Fibroblast of lung (primary cell): ENCODE results near the gene MCF2L2. TPM values are rescaled to one million over a fixed set of nuclear protein-coding genes. Genes with fewer than 3 reads are reported as not detected.

ENCODE experiments used
- DNase-seq, 2 donors: peaks; one replicate each; pipeline versions ENCODE4 v3.0.0 to v3.0.0-alpha.2; 2010; ENCODE audit warnings: low read depth in 2 of 2
- H2AFZ ChIP-seq: 2 replicates; pipeline ENCODE4 v1.5.1; 2012; ENCODE audit warnings: low read length, control low read depth, inconsistent platforms
- H3K27ac ChIP-seq: 2 replicates; pipeline ENCODE4 v1.5.1; 2011; ENCODE audit warnings: low read length, control low read depth; ENCODE audit not compliant: insufficient read depth
- H3K27me3 ChIP-seq: 2 replicates; pipeline ENCODE4 v1.5.1; 2011; ENCODE audit warnings: mild to moderate bottlenecking, low read length; ENCODE audit not compliant: control insufficient read depth, insufficient read depth
- H3K36me3 ChIP-seq: 2 replicates; pipeline ENCODE4 v1.5.1; 2011; ENCODE audit warnings: low read length; ENCODE audit not compliant: control insufficient read depth, insufficient read depth
- H3K4me1 ChIP-seq: 2 replicates; pipeline ENCODE4 v1.5.1; 2011; ENCODE audit warnings: low read length; ENCODE audit not compliant: control insufficient read depth, insufficient read depth; ENCODE audit errors: extremely low read depth
- H3K4me2 ChIP-seq: 2 replicates; pipeline ENCODE4 v1.5.1; 2011; ENCODE audit warnings: low read length, control low read depth; ENCODE audit not compliant: insufficient read depth; ENCODE audit errors: extremely low read depth
- H3K4me3 ChIP-seq, 4 experiments: fragments of 200-600 bp in 1 of 4; sonication (generic) in 1 of 4; replicated peaks in 1 of 4; 2 replicates each; pipeline ENCODE4 v1.5.1; 2011 to 2016; ENCODE audit warnings: low read length in 4 of 4, low read depth in 3 of 4, mild to moderate bottlenecking in 3 of 4, control low read depth in 2 of 4, inconsistent platforms in 1 of 4, mixed read lengths in 1 of 4; ENCODE audit not compliant: insufficient read depth in 1 of 4; ENCODE audit errors: control extremely low read depth in 1 of 4
- H3K79me2 ChIP-seq: 2 replicates; pipeline ENCODE4 v1.5.1; 2012; ENCODE audit warnings: mild to moderate bottlenecking, low read length, inconsistent platforms; ENCODE audit not compliant: control insufficient read depth, insufficient read depth
- H3K9ac ChIP-seq: 2 replicates; pipeline ENCODE4 v1.5.1; 2011; ENCODE audit warnings: mild to moderate bottlenecking, low read length, control low read depth; ENCODE audit not compliant: insufficient read depth
- H3K9me3 ChIP-seq: 2 replicates; pipeline ENCODE4 v1.5.1; 2012; ENCODE audit warnings: low read depth, low read length; ENCODE audit not compliant: control insufficient read depth, insufficient read depth
- H4K20me1 ChIP-seq: 2 replicates; pipeline ENCODE4 v1.5.1; 2011; ENCODE audit warnings: low read length; ENCODE audit not compliant: control insufficient read depth, insufficient read depth; ENCODE audit errors: extremely low read depth
- CTCF ChIP-seq, 2 donors: IDR thresholded peaks in 1 of 2; conservative IDR thresholded peaks in 1 of 2; 1 replicate in 1 of 2; 2 replicates in 1 of 2; pipeline ENCODE4 v1.5.1; 2011 to 2012; ENCODE audit warnings: low read length in 2 of 2, control low read depth in 1 of 2, inconsistent platforms in 1 of 2, low read depth in 1 of 2, mild to moderate bottlenecking in 1 of 2
- EZH2 ChIP-seq: IDR thresholded peaks from 2 replicates; pipeline ENCODE4 v1.5.1; 2012; ENCODE audit warnings: low read length, control low read depth, mild to moderate bottlenecking; ENCODE audit errors: missing control alignments
- polyA plus RNA-seq, 2 donors: library from polyadenylated mRNA; depleted of rRNA in 1 of 2; stranded (reverse) in 1 of 2; unstranded in 1 of 2; fragments of >200 nt; gene quantifications; 2 replicates each; pipeline ENCODE4 v1.2.1, GENCODE V29; 2011 to 2012; ENCODE audit warnings: missing spikeins in 1 of 2
- total RNA-seq: library from RNA; depleted of rRNA; stranded (reverse); fragments of >200 nt; gene quantifications from 2 replicates; pipeline ENCODE4 v1.2.1, GENCODE V29; 2014

The MCF2L2 gene
- total and polyA plus RNA-seq, 2 donors (not counting 1 experiment from before 2014, with no cell fraction given) = under 0.01 to 0.08 TPM

GRCh38 chr3:183148056-183148455 lies 280.4 kb downstream of the MCF2L2 start:
- Histone ChIP-seq H3K36me3 (no peaks in the 10 kb centered on the region), H3K27ac (no peak overlapping the region), H3K4me3 (no peak overlapping the region), H3K27me3 (peaks cover 7% of the 10 kb centered on the region), H3K9ac (no peak overlapping the region), H3K4me2 (no peak overlapping the region), H3K9me3 (no peaks in the 10 kb centered on the region), H4K20me1 (no peaks in the 10 kb centered on the region), H3K4me1 (no peaks in the 10 kb centered on the region), H3K79me2 (no peaks in the 10 kb centered on the region), H2AFZ (no peak overlapping the region)
- DNase-seq = peak; percentile 82 to 86
- no peak for TF ChIP-seq EZH2
- no peak for TF ChIP-seq CTCF (conservative IDR thresholded peaks at IDR 0.05 in 1 of 2, IDR thresholded peaks at IDR 0.05 in 1 of 2; ENCODE audit: low read depth in 1 of 2, low read length in 2 of 2)

GRCh38 chr3:183144363-183144762 lies 284.1 kb downstream of the MCF2L2 start:
- Histone ChIP-seq H4K20me1 (no peaks in the 10 kb centered on the region), H3K4me3 (no peak overlapping the region), H3K27me3 (peaks cover 7% of the 10 kb centered on the region)

GRCh38 chr3:183142199-183142598 lies 286.2 kb downstream of the MCF2L2 start:
- Histone ChIP-seq H3K9ac (no peak overlapping the region), H3K27ac (no peak overlapping the region), H3K9me3 (no peaks in the 10 kb centered on the region), H3K4me3 (no peak overlapping the region), H3K4me1 (no peaks in the 10 kb centered on the region), H2AFZ (no peak overlapping the region), H3K79me2 (no peaks in the 10 kb centered on the region), H3K27me3 (peaks cover 7% of the 10 kb centered on the region), H4K20me1 (no peaks in the 10 kb centered on the region), H3K36me3 (no peaks in the 10 kb centered on the region), H3K4me2 (no peak overlapping the region)
- DNase-seq = no peak
- TF ChIP-seq EZH2 (no peak), CTCF (conservative IDR thresholded peaks at IDR 0.05 in 1 of 2, IDR thresholded peaks at IDR 0.05 in 1 of 2; ENCODE audit: low read depth in 1 of 2, low read length in 2 of 2) (no peak)

More at GRCh38 chr3:183144363-183144762, 284.1 kb downstream of the MCF2L2 start:
- TF ChIP-seq CTCF (conservative IDR thresholded peaks at IDR 0.05 in 1 of 2, IDR thresholded peaks at IDR 0.05 in 1 of 2; ENCODE audit: low read depth in 1 of 2, low read length in 2 of 2) (no peak), EZH2 (no peak)
- no peak for DNase-seq
- no peaks in the 10 kb centered on the region for H3K36me3 ChIP-seq
- no peak overlapping the region for H3K27ac ChIP-seq
- no peak overlapping the region for H3K9ac ChIP-seq
- H3K4me1 ChIP-seq = no peaks in the 10 kb centered on the region
- H3K79me2 ChIP-seq = no peaks in the 10 kb centered on the region
- H3K4me2 ChIP-seq = no peak overlapping the region
- no peaks in the 10 kb centered on the region for H3K9me3 ChIP-seq
- H2AFZ ChIP-seq = no peak overlapping the region
